Amygdala (tissue), 56 donors: ENCODE data around the gene MAPK14.
"Not testable (repeated sequence)": the region's sequence is repeated elsewhere in the genome, so short reads cannot be mapped to it uniquely, and the experiment has no call there.

ENCODE experiments used
- DNase-seq, 56 donors: peaks; one replicate each; lab custom pipeline; 2025; lab: John Stamatoyannopoulos, UW

The MAPK14 gene

DNA sequence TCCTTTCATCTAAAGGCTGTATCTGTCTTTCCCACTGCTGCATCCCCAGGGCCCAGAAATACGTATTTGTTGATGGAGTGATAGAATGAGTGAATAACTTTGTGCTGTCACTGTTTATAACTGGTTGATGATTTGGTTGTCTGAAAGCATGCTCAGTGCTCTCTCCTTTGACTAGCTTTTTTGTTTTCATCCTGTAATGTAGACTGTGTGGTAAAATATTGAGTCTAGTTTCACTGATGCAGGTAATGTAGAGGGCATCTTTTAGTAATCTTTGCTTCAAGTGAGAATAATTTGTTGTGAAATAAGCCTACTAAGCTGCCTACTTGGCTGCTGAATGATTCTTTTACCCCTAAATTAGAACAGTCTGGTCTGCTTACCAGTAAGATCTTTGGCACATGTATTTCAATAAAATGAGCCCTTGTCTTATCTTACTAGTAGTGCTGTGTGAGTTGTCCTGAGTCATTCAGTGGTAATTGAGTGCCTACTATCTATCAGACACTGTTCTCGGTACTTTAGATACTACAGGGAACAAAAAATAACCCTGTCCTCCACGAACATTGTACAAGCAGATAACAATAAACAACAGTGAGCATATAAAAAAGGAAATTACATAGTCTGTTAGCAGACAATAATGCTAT, 39.9 kb downstream of the MAPK14 start:
- DNase-seq: no peak

DNA sequence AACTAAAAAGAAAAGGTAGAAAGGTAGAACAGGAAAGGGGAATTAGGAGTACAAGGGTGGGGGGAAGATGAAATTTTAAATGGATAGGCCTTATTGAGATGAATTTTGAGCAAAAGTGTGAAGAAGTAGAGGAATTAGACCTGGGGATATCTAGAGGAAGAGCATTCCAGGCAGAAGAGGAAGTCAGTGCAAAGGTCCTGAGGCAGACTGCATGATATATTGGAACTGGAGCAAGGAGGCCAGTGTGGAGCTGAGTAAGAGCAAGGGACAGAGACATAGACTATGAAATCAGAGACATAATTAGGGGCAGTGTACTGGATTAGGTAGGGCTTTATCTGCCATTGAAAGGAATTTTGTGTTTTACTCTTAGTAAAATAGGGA, 40.4 kb downstream of the MAPK14 start:
- DNase-seq: no peak

DNA sequence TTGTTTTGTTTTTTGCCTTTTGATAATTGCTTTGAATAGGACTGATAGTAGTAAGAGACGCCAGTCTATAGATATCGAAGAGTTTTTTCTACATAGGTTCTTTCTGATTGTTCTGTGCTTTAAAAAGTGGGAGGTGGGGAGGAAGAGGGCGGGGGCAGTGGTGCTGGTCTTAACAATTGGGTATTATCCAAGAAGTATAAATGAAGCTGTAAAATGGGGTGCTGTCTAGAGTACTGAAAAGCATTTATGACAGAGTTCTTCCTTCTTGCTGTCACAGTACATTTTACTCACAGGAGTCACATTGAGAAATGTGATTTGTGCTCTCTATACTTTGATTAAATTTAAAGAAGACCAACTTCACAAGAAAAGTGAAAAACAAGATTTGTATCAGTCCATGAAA, 41.0 kb downstream of the MAPK14 start:
- no peak for DNase-seq

DNA sequence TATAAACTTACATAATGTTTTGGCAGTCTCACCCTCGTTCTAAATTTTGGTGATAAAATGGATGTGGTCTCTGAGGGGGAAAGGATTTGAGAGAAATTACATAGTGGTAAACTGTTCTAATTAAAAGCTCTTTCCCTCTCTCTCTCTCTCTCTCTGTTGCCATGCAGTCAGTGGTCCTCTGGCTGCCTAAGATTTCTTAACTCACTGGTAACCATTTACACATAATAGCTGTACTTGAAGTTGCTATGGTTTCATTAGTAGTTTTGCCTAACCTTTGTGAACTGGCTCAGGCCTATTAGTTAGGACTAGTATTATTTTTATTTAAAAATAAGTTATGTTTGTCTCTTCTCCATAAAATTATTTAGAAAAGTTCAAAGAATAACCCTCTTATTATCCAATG, 42.0 kb downstream of the MAPK14 start:
- no peak for DNase-seq

DNA sequence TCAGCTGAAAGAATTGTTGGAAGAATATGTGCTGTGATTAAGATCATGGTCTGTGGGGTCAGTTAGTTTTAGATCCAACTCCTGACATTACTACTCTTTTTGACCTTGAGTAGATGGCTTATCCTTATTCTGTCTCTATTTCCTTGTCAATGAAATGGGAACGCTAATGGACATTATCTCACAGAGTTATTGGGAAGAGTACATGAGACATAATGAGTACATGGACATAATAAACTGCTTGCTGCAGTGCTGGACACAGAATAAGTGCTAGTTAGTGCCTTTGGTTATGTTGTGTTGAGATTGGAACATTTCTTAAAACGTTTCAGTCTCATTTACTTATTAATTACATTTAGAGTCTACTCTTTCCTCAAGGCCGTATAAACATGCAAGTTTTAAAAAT, 42.6 kb downstream of the MAPK14 start:
- no peak for DNase-seq

DNA sequence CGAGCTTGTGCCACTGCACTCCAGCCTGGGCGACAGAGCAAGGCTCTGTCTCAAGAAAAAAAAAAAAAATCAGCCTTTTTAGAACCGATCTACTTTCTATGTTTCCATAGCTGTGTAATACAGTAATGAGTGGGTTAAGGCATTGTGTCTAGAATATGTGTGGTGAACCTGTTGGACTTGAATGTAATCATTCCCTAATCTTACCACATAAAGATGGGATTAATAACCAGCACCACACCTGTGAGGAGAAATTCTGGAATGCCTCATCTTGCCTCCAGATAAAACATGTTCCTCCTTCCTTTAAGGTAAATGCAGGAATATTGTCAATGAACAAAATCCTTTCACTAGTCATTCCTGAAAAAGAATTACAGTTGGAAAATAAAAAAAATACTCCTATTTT, 43.7 kb downstream of the MAPK14 start:
- no peak for DNase-seq

DNA sequence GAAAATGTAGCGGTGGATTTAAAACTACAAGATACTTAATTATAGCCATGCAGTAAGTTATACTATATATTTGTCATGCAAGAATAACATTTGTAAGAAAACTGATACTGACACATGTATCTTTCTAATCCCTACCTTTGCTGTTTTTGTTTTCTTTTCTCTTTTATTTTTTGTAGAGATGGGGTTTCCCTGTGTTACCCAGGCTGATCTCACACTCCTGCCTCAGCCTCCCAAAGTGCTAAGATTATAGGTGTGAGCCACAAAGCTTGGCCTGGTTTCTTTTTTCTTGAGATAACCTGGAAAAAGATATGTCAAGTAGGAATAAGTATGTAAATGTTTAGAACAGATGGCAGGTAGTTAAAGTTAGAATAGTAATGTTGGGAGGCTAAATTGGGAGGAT, 44.1 kb downstream of the MAPK14 start:
- DNase-seq: no peak

DNA sequence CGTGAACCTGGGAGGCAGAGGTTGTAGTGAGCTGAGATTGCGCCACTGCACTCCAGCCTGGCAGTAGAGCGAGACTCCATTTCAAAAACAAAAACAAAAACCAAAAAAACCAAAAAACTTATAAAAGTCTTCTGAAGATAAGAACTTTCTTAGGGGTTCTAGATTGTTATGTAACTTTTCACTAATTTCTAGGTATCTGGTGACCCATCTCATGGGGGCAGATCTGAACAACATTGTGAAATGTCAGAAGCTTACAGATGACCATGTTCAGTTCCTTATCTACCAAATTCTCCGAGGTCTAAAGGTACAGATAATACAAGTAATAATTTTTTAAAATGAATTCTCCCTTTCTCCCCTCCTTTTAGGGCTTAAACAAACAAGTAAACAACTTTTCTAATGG, 45.1 kb downstream of the MAPK14 start:
- DNase-seq: no peak

DNA sequence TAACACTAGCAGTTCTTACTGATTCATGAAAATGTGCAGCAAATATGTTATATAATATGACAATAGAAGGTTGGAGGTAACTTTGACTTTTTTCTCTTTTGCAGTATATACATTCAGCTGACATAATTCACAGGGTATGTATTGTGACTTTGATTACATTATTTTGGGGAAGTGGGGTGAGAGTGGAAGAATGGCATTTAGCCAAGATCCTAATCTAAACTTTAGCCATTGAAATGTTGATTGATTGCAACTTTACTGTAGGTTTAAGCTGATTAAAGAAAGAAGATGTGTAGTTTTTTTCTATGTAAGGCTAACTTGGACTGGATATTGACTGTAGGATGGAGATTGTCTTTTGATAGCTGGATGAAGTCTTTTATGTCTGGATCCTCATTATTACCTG, 46.0 kb downstream of the MAPK14 start:
- DNase-seq: no peak

DNA sequence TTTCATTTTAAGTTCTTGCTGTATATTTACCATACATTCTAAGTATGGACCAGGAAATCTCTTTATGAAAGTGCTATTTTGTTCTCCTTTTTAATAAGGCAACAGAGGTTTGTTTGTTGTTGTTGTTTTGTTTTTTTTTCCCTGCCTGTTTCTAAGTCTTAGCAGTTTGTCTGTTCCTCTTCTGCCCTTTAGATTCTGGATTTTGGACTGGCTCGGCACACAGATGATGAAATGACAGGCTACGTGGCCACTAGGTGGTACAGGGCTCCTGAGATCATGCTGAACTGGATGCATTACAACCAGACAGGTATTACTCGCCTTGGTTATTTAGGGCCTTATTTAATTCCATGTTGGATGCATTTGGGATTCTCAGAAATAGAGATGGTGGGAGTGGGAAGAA, 48.0 kb downstream of the MAPK14 start:
- no peak for DNase-seq

DNA sequence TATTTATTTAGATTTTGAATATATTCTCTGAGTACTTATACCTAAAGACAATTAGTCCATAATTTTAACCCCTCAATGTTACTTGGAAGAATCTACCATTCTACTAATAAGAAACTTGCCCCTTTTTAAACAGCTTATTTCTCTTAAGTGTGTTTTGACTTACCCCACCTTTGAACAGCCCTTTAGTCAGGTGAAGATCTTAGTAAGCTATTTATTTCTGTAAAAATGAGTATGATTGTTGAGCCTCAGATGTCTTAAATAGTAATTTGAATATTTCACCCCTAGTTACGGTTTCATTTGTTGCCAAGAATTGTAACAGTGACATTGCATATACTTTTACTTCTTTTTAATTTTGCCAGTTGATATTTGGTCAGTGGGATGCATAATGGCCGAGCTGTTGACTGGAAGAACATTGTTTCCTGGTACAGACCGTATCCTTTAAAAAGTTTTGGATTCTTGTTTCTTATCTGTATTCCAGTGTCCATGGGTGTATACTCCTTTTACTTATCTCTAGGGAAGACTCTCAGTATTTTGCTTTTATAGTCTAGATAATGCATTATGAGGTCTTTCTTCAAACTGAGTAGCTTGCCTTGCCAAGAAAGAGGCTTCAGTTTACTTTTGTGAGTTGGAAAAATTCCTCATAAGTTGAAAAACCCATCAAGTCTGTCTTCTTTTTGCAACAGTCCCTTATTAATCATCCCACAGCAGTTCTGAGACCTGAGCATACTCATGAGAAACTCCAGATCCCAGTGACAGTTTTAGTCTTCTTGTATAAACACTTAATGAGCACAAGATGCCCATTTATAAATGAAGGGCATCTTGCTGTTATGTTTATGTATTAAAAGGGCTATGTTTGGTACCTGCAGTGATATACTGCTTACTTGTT, 48.8 kb downstream of the MAPK14 start:
- no peak for DNase-seq

DNA sequence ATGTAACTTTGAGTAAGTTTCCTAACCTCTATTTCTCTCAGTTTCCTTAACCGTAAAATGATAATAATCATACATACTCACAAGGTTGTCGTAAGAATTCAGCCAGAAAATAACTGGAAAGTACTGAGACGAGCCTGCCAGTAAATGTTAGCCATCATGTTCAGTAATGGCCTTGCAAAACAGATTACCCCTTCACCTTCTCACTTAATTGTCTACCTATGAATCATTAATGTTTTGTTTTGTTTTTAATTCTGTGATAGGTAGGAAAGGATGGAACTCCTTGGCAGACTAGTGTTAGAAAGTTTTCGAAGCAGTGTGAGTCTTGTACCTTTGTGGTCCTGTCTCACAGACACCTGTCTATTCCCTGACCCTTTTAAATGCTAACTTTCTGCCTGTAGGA, 50.6 kb downstream of the MAPK14 start:
- DNase-seq: no peak

DNA sequence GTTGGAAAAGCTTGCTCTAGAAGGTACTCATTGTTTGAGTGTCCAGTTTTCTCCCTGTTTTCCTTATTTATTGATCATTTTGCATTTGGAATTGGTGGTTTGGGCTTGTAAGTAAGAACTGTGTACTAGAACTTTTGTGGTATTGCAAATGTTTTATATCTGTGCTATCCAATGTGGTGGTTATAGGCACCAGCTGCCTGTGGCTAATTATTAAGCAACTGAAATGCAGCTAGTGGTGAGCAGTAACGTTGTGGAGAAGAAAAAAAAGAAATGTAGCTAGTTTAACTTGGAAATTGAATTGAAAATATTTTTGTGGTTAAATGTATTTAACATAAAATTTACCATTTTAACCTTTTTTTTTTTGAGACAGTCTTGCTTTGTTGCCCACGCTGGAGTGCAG, 52.0 kb downstream of the MAPK14 start:
- no peak for DNase-seq

DNA sequence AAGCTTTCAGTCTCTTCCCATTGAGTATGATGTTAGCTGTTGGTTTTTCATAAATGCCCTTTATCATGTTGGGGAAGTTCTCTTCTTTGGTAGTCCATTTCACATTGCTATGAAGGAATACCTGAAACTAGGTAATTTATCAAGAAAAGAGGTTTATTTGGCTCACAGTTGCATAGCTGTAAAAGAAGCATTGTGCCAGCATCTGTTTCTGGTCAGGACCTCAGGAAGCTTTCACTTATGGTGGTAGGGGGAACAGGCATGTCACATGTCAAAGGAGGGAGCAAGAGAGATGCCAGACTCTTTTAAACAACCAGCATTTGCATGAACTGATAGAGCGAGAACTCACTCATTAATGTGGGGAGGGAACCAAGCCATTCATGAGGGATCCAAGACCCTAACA, 54.7 kb downstream of the MAPK14 start:
- DNase-seq: no peak

DNA sequence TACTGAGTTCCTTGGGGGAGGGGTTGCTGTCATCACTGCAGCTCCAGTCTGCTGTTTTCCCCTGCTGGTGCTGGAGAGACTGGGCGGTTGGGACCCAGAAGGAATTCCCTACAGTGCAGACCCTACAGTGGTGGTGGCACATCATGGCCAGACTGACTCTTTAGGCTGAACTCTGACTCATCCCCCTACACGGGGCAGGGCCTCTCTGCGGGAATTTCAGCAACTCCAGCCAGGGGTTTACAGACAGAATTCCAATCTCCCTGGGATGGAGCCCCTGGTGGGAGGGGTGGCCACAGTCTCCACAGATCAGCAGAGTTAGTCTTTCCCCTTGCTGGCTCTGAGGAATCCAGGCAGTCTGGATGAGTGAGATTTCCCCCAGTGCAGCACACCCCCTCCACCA, 55.8 kb downstream of the MAPK14 start:
- no peak for DNase-seq

DNA sequence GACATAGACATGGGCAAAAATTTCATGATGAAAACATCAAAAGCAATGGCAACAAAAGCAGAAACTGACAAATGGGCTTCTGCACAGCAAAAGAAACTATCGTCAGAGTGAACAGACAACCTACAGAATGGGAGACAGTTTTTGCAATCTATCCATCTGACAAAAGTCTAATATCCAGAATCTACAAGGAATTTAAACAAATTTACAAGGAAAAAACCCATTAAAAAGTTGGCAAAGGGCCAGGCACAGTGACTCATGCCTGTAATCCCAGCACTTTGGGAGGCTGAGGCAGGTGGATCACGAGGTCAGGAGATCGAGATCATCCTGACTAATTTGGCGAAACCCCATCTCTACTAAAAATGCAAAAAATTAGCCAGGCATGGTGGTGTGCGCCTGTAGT, 60.6 kb downstream of the MAPK14 start:
- DNase-seq: not testable (repeated sequence)

DNA sequence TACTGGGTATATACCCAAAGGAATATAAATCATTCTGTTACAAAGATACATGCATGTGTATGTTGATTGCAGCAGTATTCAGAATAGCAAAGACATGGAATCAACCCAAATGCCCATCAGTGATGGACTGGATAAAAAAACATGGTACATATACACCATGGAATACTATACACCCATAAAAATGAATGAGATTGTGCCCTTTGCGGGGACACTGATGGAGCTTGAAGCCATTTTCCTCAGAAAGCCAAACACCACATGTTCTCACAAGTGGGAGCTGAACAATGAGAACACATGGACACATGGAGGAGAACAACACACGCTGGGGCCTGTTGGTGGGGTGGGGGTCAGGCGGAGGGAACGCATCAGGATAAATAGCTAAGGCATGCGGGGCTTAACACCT, 61.4 kb downstream of the MAPK14 start:
- no peak for DNase-seq

DNA sequence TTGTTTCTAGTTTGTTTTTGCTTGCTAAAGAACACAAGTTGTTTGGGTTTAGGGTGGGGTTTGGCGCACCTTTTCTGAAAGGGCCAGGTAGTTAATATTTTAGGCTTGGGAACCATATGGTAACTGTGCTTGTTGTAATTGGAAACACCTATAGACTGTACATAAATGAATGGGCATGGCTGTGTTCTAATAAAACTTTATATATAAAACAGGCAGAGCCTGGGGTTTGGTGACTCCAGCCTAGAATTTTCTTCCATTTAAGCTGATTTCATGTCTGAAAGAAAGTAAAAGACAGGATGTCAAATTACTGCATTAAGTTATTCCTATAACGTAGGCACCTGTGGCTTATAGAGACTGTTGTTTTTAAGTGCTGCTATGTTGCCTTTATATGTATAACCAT, 66.6 kb downstream of the MAPK14 start:
- no peak for DNase-seq

DNA sequence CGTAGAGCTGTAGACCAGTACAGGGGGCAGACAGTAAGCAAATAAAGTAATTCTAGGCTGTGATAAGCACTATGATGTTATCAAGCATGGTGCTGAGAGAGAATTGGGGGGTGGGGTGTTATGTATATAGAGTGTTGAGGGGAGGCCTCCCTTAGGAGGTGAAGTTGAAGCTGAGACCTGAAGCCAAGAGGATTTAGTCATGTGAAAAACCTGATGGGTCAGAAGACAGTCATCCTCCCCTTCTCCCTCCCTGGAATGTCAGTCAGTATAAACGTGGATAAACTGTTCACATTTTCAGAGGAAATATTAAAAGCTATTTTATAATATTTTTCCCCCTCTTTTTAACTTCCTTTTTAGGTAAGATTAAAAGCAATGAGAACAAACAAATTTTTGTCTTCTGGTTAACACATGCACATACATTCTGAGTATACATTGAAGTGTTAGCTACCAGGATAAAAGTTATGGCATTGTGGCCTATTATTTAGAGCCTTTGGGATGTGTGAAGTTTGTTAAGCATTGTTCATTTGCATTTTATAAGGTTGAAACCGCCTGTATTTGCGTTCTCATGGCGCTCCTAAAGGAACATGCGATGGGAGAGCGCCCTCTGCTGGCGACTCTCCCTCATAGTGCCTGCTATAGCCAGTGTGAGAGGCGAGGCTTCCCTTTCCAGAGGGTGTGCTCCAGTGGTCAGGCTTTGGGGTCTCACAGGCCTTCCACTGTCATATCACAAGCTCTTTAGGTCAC, 67.3 kb downstream of the MAPK14 start:
- DNase-seq: peak in 52 of 56 donors; percentile 6 to 90 (median 46)

DNA sequence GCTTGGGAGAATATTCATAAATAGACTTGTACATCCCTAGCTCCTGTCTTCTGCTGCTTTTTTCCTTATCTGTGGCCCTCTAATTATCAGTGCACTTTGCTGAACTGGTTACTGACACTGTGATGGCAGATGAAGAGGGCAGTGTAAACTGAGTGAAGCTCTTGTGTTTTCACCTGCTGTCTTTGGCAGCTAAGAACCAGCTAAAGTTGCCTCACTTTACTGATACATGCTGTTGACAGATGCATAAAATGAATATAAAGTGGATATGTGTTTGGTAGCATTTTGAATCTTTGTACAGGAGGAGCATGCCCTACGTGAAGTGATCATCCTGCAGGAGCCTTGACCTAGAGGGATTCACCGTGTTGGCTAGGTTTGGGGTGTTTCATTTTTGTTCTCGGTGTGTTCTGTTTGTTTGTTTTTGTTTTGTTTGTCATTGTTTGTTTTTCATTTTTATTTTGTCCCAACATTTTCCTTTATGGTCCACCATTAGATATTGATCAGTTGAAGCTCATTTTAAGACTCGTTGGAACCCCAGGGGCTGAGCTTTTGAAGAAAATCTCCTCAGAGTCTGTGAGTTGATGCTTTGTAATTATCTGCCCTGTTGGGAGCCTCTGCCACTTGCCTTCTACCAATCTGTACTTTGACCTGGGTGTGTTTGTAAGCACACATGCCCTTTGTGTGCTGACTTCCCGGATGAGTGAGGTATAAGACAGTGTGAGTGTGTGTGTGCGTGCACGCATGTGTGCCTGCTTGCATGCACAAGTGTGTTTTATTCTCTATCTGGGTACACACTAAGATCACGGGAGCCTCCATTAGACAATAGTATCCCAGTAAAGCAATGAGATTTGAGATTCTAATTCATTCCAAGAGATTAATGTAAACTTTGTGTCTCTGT, 68.1 kb downstream of the MAPK14 start:
- DNase-seq: no peak
